ENCODE data around the gene TACC2.

GRCh38 chr10:122302315-122302714 is 313.4 kb downstream of the TACC2 start:
- TF ChIP-seq POLR2A (IDR thresholded peaks at IDR 0.05; ENCODE audit: low read length) (no peak), GATA1 (IDR thresholded peaks at IDR 0.05; ENCODE audit: low read depth, low read length) (no peak)
